HCT116 (cell line): ENCODE data around the gene METTL6. TPM values are rescaled to one million over a fixed set of nuclear protein-coding genes. Genes with fewer than 3 reads are reported as not detected.

Experiments used
- ATAC-seq: fragments of 200-7000 bp; cut with Tn5 transposase; 2 replicates; pipeline ENCODE4 v1.9.1; 2020; ENCODE audit warnings: mild to moderate bottlenecking, moderate library complexity
- BruUV-seq: library from RNA; stranded (reverse); fragments of 400-500 nt; replicated peaks from 2 replicates; lab custom pipeline; 2021; lab: Mats Ljungman, UMichigan
- CTCF ChIA-PET: fragments of 300-600 bp; sonication (Branson Sonifier 250); formaldehyde crosslinking; loops from one replicate; lab custom pipeline; 2021; ENCODE audit warnings: antibody characterized with exemption; lab: Charles Lee
- POLR2A ChIA-PET: fragments of 300-600, 350-600 bp; sonication (Branson Sonifier 250); formaldehyde crosslinking; loops from one replicate; lab custom pipeline; 2021; ENCODE audit warnings: antibody characterized with exemption; lab: Charles Lee
- RAD21 ChIA-PET, 2 experiments: fragments of 300-600 bp; sonication (Branson Sonifier 250); formaldehyde crosslinking; loops; one replicate each; lab custom pipeline; 2023; ENCODE audit warnings: low total read pairs in 2 of 2; ENCODE audit not compliant: uncharacterized antibody in 2 of 2, unreplicated experiment in 2 of 2, low non-redundant PET in 1 of 2; lab: Charles Lee
- DNase-seq: peaks from one replicate; pipeline ENCODE4 v3.0.0-alpha.2; 2010; ENCODE audit warnings: low read depth, low spot score
- H2AFZ ChIP-seq: fragments of 200-600 bp; shearing (Covaris generic), sonication (generic); 2 replicates; pipeline ENCODE4 v1.6.1; 2017; ENCODE audit warnings: low read depth, mixed run types, mixed read lengths, antibody characterized with exemption, low read length; ENCODE audit not compliant: poor library complexity, severe bottlenecking
- H3K27ac ChIP-seq: 2 replicates; pipeline ENCODE4 v1.5.1; 2012; ENCODE audit warnings: low read depth, low read length
- H3K27me3 ChIP-seq: fragments of 200-600 bp; sonication (generic); 2 replicates; pipeline ENCODE4 v1.6.1; 2016; ENCODE audit warnings: mixed run types, low read length, mixed read lengths; ENCODE audit not compliant: insufficient read depth
- H3K36me3 ChIP-seq, 2 experiments: fragments of 200-500 bp in 1 of 2; fragments of 200-600 bp in 1 of 2; sonication (Bioruptor generic) in 1 of 2; sonication (generic) in 1 of 2; 2 replicates each; pipeline versions ENCODE4 v1.5.1 to v1.6.1; 2014 to 2016; ENCODE audit warnings: low read length in 2 of 2, inconsistent platforms in 1 of 2, mixed read lengths in 1 of 2, mixed run types in 1 of 2; ENCODE audit not compliant: insufficient read depth in 2 of 2, control insufficient read depth in 1 of 2
- H3K4me1 ChIP-seq, 2 experiments: fragments of 200-600 bp in 1 of 2; sonication (generic) in 1 of 2; 2 replicates each; pipeline versions ENCODE4 v1.5.1 to v1.6.1; 2012 to 2017; ENCODE audit warnings: low read length in 2 of 2, inconsistent platforms in 1 of 2, mild to moderate bottlenecking in 1 of 2, mixed read lengths in 1 of 2, mixed run types in 1 of 2, moderate library complexity in 1 of 2; ENCODE audit not compliant: insufficient read depth in 2 of 2, control insufficient read depth in 1 of 2
- H3K4me2 ChIP-seq: fragments of 200-600 bp; sonication (generic); 2 replicates; pipeline ENCODE4 v1.6.1; 2017; ENCODE audit warnings: mixed run types, low read length, mixed read lengths
- H3K4me3 ChIP-seq, 2 experiments: fragments of 200-600 bp in 1 of 2; sonication (generic) in 1 of 2; replicated peaks in 1 of 2; 2 replicates each; pipeline ENCODE4 v1.5.1; 2011 to 2016; ENCODE audit warnings: low read length in 2 of 2, control low read depth in 1 of 2, low read depth in 1 of 2, mild to moderate bottlenecking in 1 of 2, mixed read lengths in 1 of 2, mixed run types in 1 of 2
- H3K79me2 ChIP-seq: fragments of 200-600 bp; sonication (generic); 2 replicates; pipeline ENCODE4 v1.6.1; 2017; ENCODE audit warnings: mild to moderate bottlenecking, mixed run types, low read length, moderate library complexity, mixed read lengths; ENCODE audit not compliant: insufficient read depth
- H3K9ac ChIP-seq: fragments of 200-600 bp; sonication (generic); 2 replicates; pipeline ENCODE4 v1.6.1; 2016; ENCODE audit warnings: low read length, mixed read lengths
- H3K9me2 ChIP-seq: fragments of 200-600 bp; sonication (generic), shearing (Covaris generic); 2 replicates; pipeline ENCODE4 v1.6.1; 2017; ENCODE audit warnings: mixed run types, mild to moderate bottlenecking, moderate library complexity; ENCODE audit not compliant: insufficient read depth
- H3K9me3 ChIP-seq, 2 experiments: fragments of 200-500 bp in 1 of 2; fragments of 200-600 bp in 1 of 2; sonication (Bioruptor generic) in 1 of 2; sonication (generic) in 1 of 2; 2 replicates each; pipeline ENCODE4 v1.6.1; 2014 to 2017; ENCODE audit warnings: low read length in 2 of 2, mixed read lengths in 2 of 2, inconsistent platforms in 1 of 2, low read depth in 1 of 2, mild to moderate bottlenecking in 1 of 2, mixed run types in 1 of 2, moderate library complexity in 1 of 2; ENCODE audit not compliant: control insufficient read depth in 1 of 2, insufficient read depth in 1 of 2
- H4K20me1 ChIP-seq: fragments of 200-600 bp; sonication (generic), shearing (Covaris generic); 2 replicates; pipeline ENCODE4 v1.6.1; 2017; ENCODE audit warnings: mixed run types, mild to moderate bottlenecking, moderate library complexity; ENCODE audit not compliant: insufficient read depth
- ATF3 ChIP-seq: IDR thresholded peaks from 2 replicates; pipeline ENCODE4 v1.6.1; 2012
- EZH2 ChIP-seq: fragments of 200-600 bp; sonication (generic); IDR thresholded peaks from 2 replicates; pipeline ENCODE4 v1.6.1; 2017; ENCODE audit warnings: antibody characterized with exemption, mixed run types
- FOSL1 ChIP-seq: IDR thresholded peaks from 2 replicates; pipeline ENCODE4 v1.6.1; 2012; ENCODE audit warnings: low read depth
- RAD21 ChIP-seq: IDR thresholded peaks from 2 replicates; pipeline ENCODE4 v1.6.1; 2012; ENCODE audit warnings: low read depth, mild to moderate bottlenecking
- SP1 ChIP-seq: IDR thresholded peaks from 2 replicates; pipeline ENCODE4 v1.6.1; 2012; ENCODE audit warnings: low read depth
- YY1 ChIP-seq: IDR thresholded peaks from 2 replicates; pipeline ENCODE4 v1.6.1; 2011; ENCODE audit warnings: low read length, low read depth, moderate library complexity, mild to moderate bottlenecking; ENCODE audit not compliant: insufficient replicate concordance; ENCODE audit errors: extremely low read depth
- ZNF274 ChIP-seq: fragments of 200-500 bp; sonication (Bioruptor generic); IDR thresholded peaks from 2 replicates; pipeline ENCODE4 v1.6.1; 2014; ENCODE audit warnings: mild to moderate bottlenecking, low read depth, low read length, inconsistent platforms
- intact Hi-C: fragments of 100-400 bp; cut with micrococcal nuclease; formaldehyde crosslinking; loops from 2 replicates; pipeline ENCODE4 v1.10.0; 2022
- total RNA-seq: library from RNA; stranded (reverse); gene quantifications from one replicate; pipeline ENCODE4 v1.2.1, GENCODE V29; 2021; ENCODE audit not compliant: unreplicated experiment
- TF ChIP-seq, protein P1 (sequence below): IDR thresholded peaks from 2 replicates; pipeline ENCODE4 v1.6.1; 2012; ENCODE audit warnings: low read depth
- TF ChIP-seq, protein P2 (sequence below): IDR thresholded peaks from 2 replicates; pipeline ENCODE4 v1.6.1; 2012

The METTL6 gene
- total RNA-seq, 1 experiment from 2014 or later = 14.7 TPM

GRCh38 chr3:15439476-15439875 lies 12.1 kb upstream of the METTL6 start:
- POLR2A ChIA-PET = no interaction called here
- ATAC-seq (no peak), DNase-seq (no peak)
- no peak overlapping the region for H3K4me2 ChIP-seq
- no peak overlapping the region for H3K4me3 ChIP-seq
- no peaks in the 10 kb centered on the region for H4K20me1 ChIP-seq
- CTCF ChIA-PET = no interaction called here
- intact Hi-C loops = no loop called here
- no peak overlapping the region for H3K9ac ChIP-seq
- BruUV-seq = no TSS peak
- no peaks in the 10 kb centered on the region for H3K27me3 ChIP-seq
- H3K27ac ChIP-seq = no peak overlapping the region
- TF ChIP-seq YY1 (no peak), ZNF274 (no peak), SP1 (no peak), RAD21 (no peak), FOSL1 (no peak), EZH2 (no peak), ATF3 (no peak)
- TF ChIP-seq, protein P1, sequence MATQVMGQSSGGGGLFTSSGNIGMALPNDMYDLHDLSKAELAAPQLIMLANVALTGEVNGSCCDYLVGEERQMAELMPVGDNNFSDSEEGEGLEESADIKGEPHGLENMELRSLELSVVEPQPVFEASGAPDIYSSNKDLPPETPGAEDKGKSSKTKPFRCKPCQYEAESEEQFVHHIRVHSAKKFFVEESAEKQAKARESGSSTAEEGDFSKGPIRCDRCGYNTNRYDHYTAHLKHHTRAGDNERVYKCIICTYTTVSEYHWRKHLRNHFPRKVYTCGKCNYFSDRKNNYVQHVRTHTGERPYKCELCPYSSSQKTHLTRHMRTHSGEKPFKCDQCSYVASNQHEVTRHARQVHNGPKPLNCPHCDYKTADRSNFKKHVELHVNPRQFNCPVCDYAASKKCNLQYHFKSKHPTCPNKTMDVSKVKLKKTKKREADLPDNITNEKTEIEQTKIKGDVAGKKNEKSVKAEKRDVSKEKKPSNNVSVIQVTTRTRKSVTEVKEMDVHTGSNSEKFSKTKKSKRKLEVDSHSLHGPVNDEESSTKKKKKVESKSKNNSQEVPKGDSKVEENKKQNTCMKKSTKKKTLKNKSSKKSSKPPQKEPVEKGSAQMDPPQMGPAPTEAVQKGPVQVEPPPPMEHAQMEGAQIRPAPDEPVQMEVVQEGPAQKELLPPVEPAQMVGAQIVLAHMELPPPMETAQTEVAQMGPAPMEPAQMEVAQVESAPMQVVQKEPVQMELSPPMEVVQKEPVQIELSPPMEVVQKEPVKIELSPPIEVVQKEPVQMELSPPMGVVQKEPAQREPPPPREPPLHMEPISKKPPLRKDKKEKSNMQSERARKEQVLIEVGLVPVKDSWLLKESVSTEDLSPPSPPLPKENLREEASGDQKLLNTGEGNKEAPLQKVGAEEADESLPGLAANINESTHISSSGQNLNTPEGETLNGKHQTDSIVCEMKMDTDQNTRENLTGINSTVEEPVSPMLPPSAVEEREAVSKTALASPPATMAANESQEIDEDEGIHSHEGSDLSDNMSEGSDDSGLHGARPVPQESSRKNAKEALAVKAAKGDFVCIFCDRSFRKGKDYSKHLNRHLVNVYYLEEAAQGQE = no peak
- TF ChIP-seq, protein P2, sequence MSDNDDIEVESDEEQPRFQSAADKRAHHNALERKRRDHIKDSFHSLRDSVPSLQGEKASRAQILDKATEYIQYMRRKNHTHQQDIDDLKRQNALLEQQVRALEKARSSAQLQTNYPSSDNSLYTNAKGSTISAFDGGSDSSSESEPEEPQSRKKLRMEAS = no peak
- no peaks in the 10 kb centered on the region for H3K79me2 ChIP-seq
- H3K4me1 ChIP-seq = no peaks in the 10 kb centered on the region
- peaks cover 44 to 52% of the 10 kb centered on the region in 2 experiments for H3K36me3 ChIP-seq
- no peak overlapping the region for H2AFZ ChIP-seq
- no peaks in the 10 kb centered on the region for H3K9me3 ChIP-seq
- H3K9me2 ChIP-seq = no peaks in the 10 kb centered on the region
- RAD21 ChIA-PET = no interaction called here
